Naive thymus-derived CD4-positive, alpha-beta T cell (primary cell): ENCODE measurements around the gene ADM. TPM values are rescaled to one million over a fixed set of nuclear protein-coding genes. Genes with fewer than 3 reads are reported as not detected.

ENCODE experiments used
- ATAC-seq: fragments of 150-1000 bp; cut with Tn5 transposase; 2 replicates; pipeline ENCODE4 v1.10.0; 2021; ENCODE audit warnings: mild to moderate bottlenecking, moderate library complexity
- CTCF ChIA-PET: fragments of 350-600 bp; sonication (Branson Sonifier 250); formaldehyde crosslinking; loops from one replicate; lab custom pipeline; 2021; ENCODE audit warnings: antibody characterized with exemption; lab: Charles Lee
- POLR2A ChIA-PET: fragments of 350-600 bp; sonication (Branson Sonifier 250); formaldehyde crosslinking; loops from one replicate; lab custom pipeline; 2021; ENCODE audit warnings: antibody characterized with exemption, inconsistent platforms; lab: Charles Lee
- DNase-seq, 9 donors: peaks; one replicate each; pipeline versions ENCODE4 v3.0.0 to v3.0.0-alpha.2; 2020 to 2022; ENCODE audit warnings: mixed read lengths in 1 of 9
- H3K27ac ChIP-seq: one replicate; pipeline ENCODE4 v1.7.0; 2013; ENCODE audit warnings: mild to moderate bottlenecking, low read depth, low read length, moderate library complexity
- H3K27me3 ChIP-seq, 2 donors: one replicate each; pipeline ENCODE4 v1.7.0; 2013; ENCODE audit warnings: low read length in 2 of 2, mild to moderate bottlenecking in 2 of 2, moderate library complexity in 2 of 2; ENCODE audit not compliant: control insufficient read depth in 2 of 2, insufficient read depth in 2 of 2
- H3K36me3 ChIP-seq, 3 experiments: 1 replicate in 2 of 3; 2 replicates in 1 of 3; pipeline ENCODE4 v1.7.0; 2013; ENCODE audit warnings: low read length in 3 of 3, mild to moderate bottlenecking in 3 of 3, moderate library complexity in 1 of 3; ENCODE audit not compliant: insufficient read depth in 3 of 3, control insufficient read depth in 2 of 3
- H3K4me1 ChIP-seq, 2 donors: one replicate each; pipeline ENCODE4 v1.7.0; 2013; ENCODE audit warnings: low read length in 2 of 2, mild to moderate bottlenecking in 2 of 2, moderate library complexity in 1 of 2; ENCODE audit not compliant: control insufficient read depth in 2 of 2, insufficient read depth in 2 of 2
- H3K4me3 ChIP-seq: 2 replicates; pipeline ENCODE4 v1.7.0; 2013; ENCODE audit warnings: mild to moderate bottlenecking, low read length
- H3K9me3 ChIP-seq, 3 experiments: 1 replicate in 2 of 3; 2 replicates in 1 of 3; pipeline ENCODE4 v1.7.0; 2013; ENCODE audit warnings: low read length in 3 of 3; ENCODE audit not compliant: control insufficient read depth in 2 of 3
- H3K27ac Mint-ChIP-seq, 9 donors: one replicate each; pipeline ENCODE4 v1.8.0; 2020 to 2022; ENCODE audit warnings: mixed read lengths in 9 of 9, mild to moderate bottlenecking in 8 of 9, moderate library complexity in 5 of 9, inconsistent platforms in 2 of 9
- H3K27me3 Mint-ChIP-seq, 5 donors: one replicate each; pipeline ENCODE4 v1.8.0; 2021 to 2022; ENCODE audit warnings: mixed read lengths in 5 of 5, mild to moderate bottlenecking in 1 of 5
- H3K36me3 Mint-ChIP-seq, 5 donors: one replicate each; pipeline ENCODE4 v1.8.0; 2020 to 2022; ENCODE audit warnings: mixed read lengths in 5 of 5, mild to moderate bottlenecking in 3 of 5, inconsistent platforms in 1 of 5
- H3K4me1 Mint-ChIP-seq, 7 donors: one replicate each; pipeline ENCODE4 v1.8.0; 2020 to 2022; ENCODE audit warnings: mixed read lengths in 7 of 7, mild to moderate bottlenecking in 3 of 7, inconsistent platforms in 1 of 7
- H3K4me3 Mint-ChIP-seq, 10 donors: one replicate each; pipeline ENCODE4 v1.8.0; 2020 to 2022; ENCODE audit warnings: mild to moderate bottlenecking in 10 of 10, mixed read lengths in 10 of 10, moderate library complexity in 6 of 10, inconsistent platforms in 2 of 10
- H3K9me3 Mint-ChIP-seq, 11 donors: one replicate each; pipeline ENCODE4 v1.8.0; 2020 to 2022; ENCODE audit warnings: mixed read lengths in 11 of 11, mild to moderate bottlenecking in 4 of 11, inconsistent platforms in 1 of 11, moderate library complexity in 1 of 11
- intact Hi-C, 2 donors: fragments of 100-400 bp; cut with micrococcal nuclease; formaldehyde crosslinking; loops; one replicate each; pipeline ENCODE4 v1.15.1; 2023
- polyA plus RNA-seq, 2 donors: library from polyadenylated mRNA; unstranded; fragments of 300-500 nt; fragmentation: Illumina TruSeq; gene quantifications; one replicate each; pipeline ENCODE4 v1.2.3, GENCODE V29; 2021
- total RNA-seq, 6 experiments: library from RNA in 5 of 6; stranded (reverse) in 5 of 6; gene quantifications; 1 replicate in 5 of 6; 2 replicates in 1 of 6; pipeline ENCODE4 v1.2.3 and lab custom pipeline; 2021 to 2026

ADM gene
- total and polyA plus RNA-seq, 7 experiments from 2014 or later: 0.19 to 27.2 (median 3.8) TPM; not detected in 2

DNA sequence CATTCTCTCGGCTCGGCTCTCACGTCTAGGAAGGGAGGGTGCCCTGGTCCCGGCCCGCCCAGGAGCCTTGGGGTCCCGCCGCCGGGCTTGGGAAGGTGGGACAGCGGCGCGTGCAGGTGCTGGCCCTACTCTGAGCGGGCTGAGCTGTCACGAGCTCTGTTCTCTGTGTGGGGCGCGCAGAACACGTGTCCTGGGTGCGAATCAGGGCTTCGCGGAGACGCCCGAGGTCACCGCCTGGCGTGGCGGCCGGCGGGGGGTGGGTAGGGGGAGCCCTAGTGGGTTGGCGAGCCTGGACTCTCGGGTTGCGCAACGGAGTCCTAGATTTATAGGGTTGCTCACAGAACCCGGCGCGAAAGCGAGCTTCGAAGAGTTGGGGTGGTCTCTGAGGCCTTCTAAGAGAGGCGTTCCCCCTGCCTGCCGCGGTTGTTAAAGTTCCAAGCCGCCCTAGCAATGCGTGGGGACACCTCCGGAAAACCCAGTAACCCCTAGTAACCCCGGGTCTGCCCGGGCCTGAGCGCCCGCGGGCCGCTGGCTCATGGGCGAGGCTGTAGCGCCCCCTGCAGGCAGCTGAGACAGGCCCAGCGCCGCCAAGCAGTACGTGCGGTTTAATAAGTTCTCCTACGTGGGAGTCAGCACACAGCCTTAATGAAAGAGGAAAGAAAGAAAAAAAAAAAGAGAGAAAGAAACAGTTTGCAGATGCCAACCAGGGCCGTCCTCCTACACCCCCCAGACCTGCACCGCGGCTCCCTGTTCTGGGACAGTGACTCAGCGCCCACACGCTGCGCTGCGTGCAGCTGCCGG, 2.7 kb downstream of the ADM start:
- H3K27me3 ChIP-seq: peaks cover 3 to 14% of the 10 kb centered on the region in 2 donors
- peaks cover 15 to 37% of the 10 kb centered on the region in 2 donors for H3K4me1 ChIP-seq
- H3K4me3 ChIP-seq: peak overlapping the region; percentile 99
- DNase-seq (peak; percentile 73 to 88 (median 83)), ATAC-seq (peak; percentile 83)
- Mint-ChIP-seq H3K27ac (peak overlapping the region in 6 of 9 donors; percentile 15 to 85 (median 46)), H3K4me1 (peaks cover 25 to 57% (median 38%) of the 10 kb centered on the region in 7 donors), H3K4me3 (peak overlapping the region; percentile 64 to 100 (median 95)), H3K36me3 (peaks cover 0 to 4% (median 0%) of the 10 kb centered on the region in 5 donors), H3K9me3 (peaks cover 0 to 2% (median 0%) of the 10 kb centered on the region in 11 donors), H3K27me3 (peaks cover 31 to 54% (median 44%) of the 10 kb centered on the region in 5 donors)
- POLR2A ChIA-PET: no interaction called here
- H3K36me3 ChIP-seq: peaks cover 0 to 8% (median 0%) of the 10 kb centered on the region in 3 experiments
- no peaks in the 10 kb centered on the region for H3K9me3 ChIP-seq
- CTCF ChIA-PET: interaction anchor here (0.7 to 6.8 kb wide), 21 partner anchors 8 to 773 kb away, joined by 3 to 70 read pairs (median 3); no protein-coding TSS in a partner anchor
- intact Hi-C loops: loop anchor here (1.0 to 10.0 kb wide), 22 partner anchors 13 to 1623 kb away; partner anchors contain the start of genes ZBED5 (in 2 of the 2), AMPD3 (in 1 of the 2), IPO7 (in 1 of the 2) and RNF141 (in 1 of the 2)
- no peak overlapping the region for H3K27ac ChIP-seq

DNA sequence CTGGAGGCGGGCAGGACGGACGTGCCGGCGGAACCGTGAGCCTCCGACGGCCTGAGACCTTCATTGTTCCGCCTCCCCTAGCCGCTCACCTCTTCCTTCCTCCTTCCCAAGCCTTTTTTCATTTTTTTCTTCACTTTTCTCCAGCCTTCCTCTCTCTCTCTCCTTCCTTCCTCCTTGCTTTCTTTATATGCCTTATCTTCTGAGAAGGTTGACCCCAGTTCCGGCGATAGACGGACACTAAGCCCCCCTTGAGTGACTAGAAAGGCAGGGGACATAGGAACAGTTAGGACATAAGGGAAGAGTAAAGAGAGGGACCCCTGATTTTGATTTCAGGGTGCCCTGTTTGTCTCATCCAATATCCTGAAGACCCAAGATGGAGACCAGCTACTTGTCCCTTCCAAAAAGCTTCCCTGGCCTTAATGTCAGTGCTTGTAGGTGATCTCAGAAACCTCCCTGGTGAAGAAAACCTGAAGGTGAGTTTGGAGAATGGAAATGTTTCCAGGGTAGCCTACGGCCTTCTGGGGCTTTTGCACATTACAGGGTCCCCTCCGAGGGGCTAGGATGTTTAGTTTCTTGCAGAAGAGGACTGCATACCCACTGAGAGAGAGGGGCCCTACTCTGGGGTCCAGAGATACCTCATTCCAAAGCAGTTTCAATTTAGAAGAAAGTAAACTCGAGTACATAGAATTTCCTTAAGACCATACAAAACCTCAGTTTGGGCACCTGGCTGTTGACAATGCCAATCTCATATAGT, 3.5 kb downstream of the ADM start:
- peaks cover 22 to 53% (median 36%) of the 10 kb centered on the region in 7 donors for H3K4me1 Mint-ChIP-seq
- CTCF ChIA-PET: interaction anchor here (0.7 to 6.8 kb wide), 12 partner anchors 20 to 774 kb away, joined by 3 to 70 read pairs (median 4); no protein-coding TSS in a partner anchor
- H3K4me3 ChIP-seq: peak overlapping the region; percentile 99

DNA sequence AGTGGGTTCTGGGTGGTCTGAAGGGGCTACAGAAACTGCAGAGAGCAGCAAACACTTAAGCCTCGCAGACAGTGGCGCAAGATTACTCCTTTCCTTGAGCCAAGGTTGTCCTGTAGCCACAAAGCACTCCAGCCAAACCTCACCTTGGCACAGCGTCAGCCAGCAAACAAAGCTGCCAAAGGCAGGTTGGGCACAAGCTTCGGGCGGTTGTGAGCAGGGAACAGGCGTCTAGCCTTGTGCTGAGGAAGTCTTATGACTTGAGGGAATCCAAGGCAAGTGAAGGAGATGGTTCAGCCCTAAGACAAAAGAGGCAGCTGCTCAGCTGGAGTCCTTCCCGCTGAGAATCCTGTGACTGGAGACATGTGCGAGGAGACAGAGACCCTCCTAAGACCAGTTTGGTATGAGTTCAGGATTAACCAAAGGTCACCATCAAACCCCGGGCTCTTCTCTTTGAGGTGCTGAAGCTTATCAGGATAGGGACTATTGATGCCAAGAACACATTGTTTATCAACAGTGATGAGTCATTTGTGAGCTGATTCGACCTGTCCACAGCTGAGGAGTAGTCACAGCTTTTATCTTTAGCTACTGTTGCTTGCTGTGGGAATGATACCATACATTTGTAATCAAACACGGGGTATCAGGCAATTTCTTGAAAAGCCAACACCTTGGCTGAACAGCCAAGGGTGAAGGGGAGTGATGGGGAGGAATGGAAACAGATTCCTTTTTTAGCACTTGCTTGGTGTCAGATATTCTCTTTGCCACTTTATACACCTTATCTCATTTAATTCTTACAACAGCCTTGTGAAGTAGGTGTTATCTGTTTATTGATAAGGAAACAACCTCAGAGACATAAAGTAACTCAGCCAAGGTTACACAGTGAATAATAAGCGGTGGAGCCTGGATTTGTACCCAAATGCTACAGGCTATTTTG, 4.6 kb downstream of the ADM start:
- H3K27ac Mint-ChIP-seq: no peak overlapping the region
- H3K4me1 Mint-ChIP-seq: peaks cover 18 to 44% (median 29%) of the 10 kb centered on the region in 7 donors
- POLR2A ChIA-PET: no interaction called here
- H3K4me3 ChIP-seq: no peak overlapping the region
- H3K9me3 Mint-ChIP-seq: no peaks in the 10 kb centered on the region
- peaks cover 3 to 14% of the 10 kb centered on the region in 2 donors for H3K27me3 ChIP-seq
- peaks cover 15 to 27% of the 10 kb centered on the region in 2 donors for H3K4me1 ChIP-seq
- H3K9me3 ChIP-seq: no peaks in the 10 kb centered on the region
- CTCF ChIA-PET: interaction anchor here (0.7 to 6.8 kb wide), 10 partner anchors 19 to 695 kb away, joined by 3 to 70 read pairs (median 4); no protein-coding TSS in a partner anchor
- peaks cover 0 to 4% (median 0%) of the 10 kb centered on the region in 5 donors for H3K36me3 Mint-ChIP-seq
- no peaks in the 10 kb centered on the region for H3K36me3 ChIP-seq
- no peak for DNase-seq
- H3K4me3 Mint-ChIP-seq: peak overlapping the region in 2 of 10 donors; percentile 16 to 18
- ATAC-seq: no peak
- peaks cover 31 to 54% (median 47%) of the 10 kb centered on the region in 5 donors for H3K27me3 Mint-ChIP-seq
- no peak overlapping the region for H3K27ac ChIP-seq
- intact Hi-C loops: loop anchor here (2.0 to 10.0 kb wide), 11 partner anchors 148 to 1625 kb away; partner anchors contain the start of genes ZBED5 (in 2 of the 2), AMPD3 (in 1 of the 2), IPO7 (in 1 of the 2) and RNF141 (in 1 of the 2)

More for the DNA sequence above, 3.5 kb downstream of the ADM start:
- peaks cover 0 to 4% (median 0%) of the 10 kb centered on the region in 5 donors for H3K36me3 Mint-ChIP-seq
- Histone ChIP-seq H3K27ac (no peak overlapping the region), H3K4me1 (peaks cover 15 to 37% of the 10 kb centered on the region in 2 donors), H3K27me3 (peaks cover 3 to 14% of the 10 kb centered on the region in 2 donors), H3K36me3 (peaks cover 0 to under 1% (median 0%) of the 10 kb centered on the region in 3 experiments), H3K9me3 (no peaks in the 10 kb centered on the region)
- POLR2A ChIA-PET: no interaction called here
- H3K9me3 Mint-ChIP-seq: no peaks in the 10 kb centered on the region
- no peak for ATAC-seq
- intact Hi-C loops: loop anchor here (1.0 to 10.0 kb wide), 14 partner anchors 15 to 1624 kb away; partner anchors contain the start of genes ZBED5 (in 2 of the 2), AMPD3 (in 1 of the 2), IPO7 (in 1 of the 2) and RNF141 (in 1 of the 2)
- H3K4me3 Mint-ChIP-seq: peak overlapping the region; percentile 64 to 100 (median 95)
- DNase-seq: no peak
- H3K27ac Mint-ChIP-seq: peak overlapping the region in 5 of 9 donors; percentile 15 to 85 (median 49)
- H3K27me3 Mint-ChIP-seq: peaks cover 31 to 54% (median 44%) of the 10 kb centered on the region in 5 donors

DNA sequence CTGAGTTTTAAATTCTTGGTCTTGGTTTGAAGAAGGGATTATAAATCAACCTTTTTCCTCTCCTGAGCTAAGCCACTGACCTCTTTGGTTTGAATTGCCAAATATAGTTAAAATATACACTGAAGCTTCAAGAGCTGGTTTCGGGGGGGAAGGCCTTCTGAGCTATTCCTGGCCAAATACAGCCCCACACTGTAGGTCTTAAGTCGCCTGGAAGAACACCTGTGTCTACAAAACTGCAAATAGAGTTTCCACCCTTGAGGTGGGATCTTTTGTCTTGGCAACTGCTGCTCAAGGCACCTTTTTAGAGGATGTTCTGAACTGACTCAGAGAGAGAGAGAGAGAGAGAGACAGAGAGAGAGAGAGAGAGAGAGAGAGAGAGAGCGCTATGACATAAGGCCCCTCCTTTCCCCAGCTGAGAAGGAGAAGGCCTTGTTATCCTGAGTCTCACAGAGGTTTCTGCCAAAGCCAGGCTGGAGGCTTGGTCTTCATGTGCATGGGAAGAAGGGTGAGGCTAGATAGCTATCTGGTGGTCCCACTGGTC, 5.5 kb downstream of the ADM start:
- CTCF ChIA-PET: interaction anchor here (0.7 to 6.8 kb wide), 7 partner anchors 27 to 563 kb away, joined by 3 to 70 read pairs (median 5); no protein-coding TSS in a partner anchor
- peaks cover 3 to 14% of the 10 kb centered on the region in 2 donors for H3K27me3 ChIP-seq
- Mint-ChIP-seq H3K4me3 (no peak overlapping the region), H3K27me3 (peaks cover 31 to 54% (median 51%) of the 10 kb centered on the region in 5 donors), H3K9me3 (no peaks in the 10 kb centered on the region), H3K4me1 (peaks cover 20 to 43% (median 27%) of the 10 kb centered on the region in 7 donors), H3K27ac (no peak overlapping the region), H3K36me3 (peaks cover 0 to 4% (median 0%) of the 10 kb centered on the region in 5 donors)
- DNase-seq: no peak
- peaks cover 15 to 22% of the 10 kb centered on the region in 2 donors for H3K4me1 ChIP-seq
- no peak overlapping the region for H3K27ac ChIP-seq
- H3K4me3 ChIP-seq: no peak overlapping the region
- H3K36me3 ChIP-seq: no peaks in the 10 kb centered on the region
- no peaks in the 10 kb centered on the region for H3K9me3 ChIP-seq
- intact Hi-C loops: no loop called here
- no peak for ATAC-seq
- POLR2A ChIA-PET: no interaction called here

DNA sequence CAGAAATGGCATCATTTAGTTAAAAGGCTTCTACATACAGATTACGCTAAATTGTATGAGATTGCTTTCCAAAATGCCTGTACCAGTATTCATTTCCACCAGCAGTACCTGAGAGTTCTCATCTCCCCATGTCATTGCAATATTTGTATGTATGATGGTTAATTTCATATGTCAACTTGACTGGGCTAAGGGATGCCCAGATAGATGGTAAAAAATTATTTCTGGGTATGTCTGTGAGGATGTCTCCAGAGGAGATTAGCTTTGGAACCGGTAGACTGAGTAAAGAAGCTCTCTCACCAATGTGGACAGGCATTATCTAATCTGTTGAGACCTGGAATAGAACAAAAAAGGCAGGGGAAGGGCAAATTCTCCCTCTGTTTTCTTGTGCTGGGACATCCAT, 6.9 kb downstream of the ADM start:
- Histone ChIP-seq H3K27ac (no peak overlapping the region), H3K9me3 (no peaks in the 10 kb centered on the region), H3K4me1 (peaks cover 10 to 11% of the 10 kb centered on the region in 2 donors), H3K4me3 (no peak overlapping the region), H3K36me3 (no peaks in the 10 kb centered on the region), H3K27me3 (peaks cover under 1 to 6% of the 10 kb centered on the region in 2 donors)
- Mint-ChIP-seq H3K27me3 (peaks cover 26 to 51% (median 49%) of the 10 kb centered on the region in 5 donors), H3K36me3 (peaks cover 0 to 4% (median 0%) of the 10 kb centered on the region in 5 donors), H3K27ac (no peak overlapping the region), H3K4me1 (peaks cover 11 to 32% (median 13%) of the 10 kb centered on the region in 7 donors), H3K9me3 (no peaks in the 10 kb centered on the region), H3K4me3 (no peak overlapping the region)
- ChIA-PET POLR2A (no interaction called here), CTCF (no interaction called here)
- intact Hi-C loops: no loop called here
- DNase-seq (no peak), ATAC-seq (no peak)
